Measurements from ENCODE around the gene PPP1R15B.

Gene PPP1R15B

GRCh38 chr1:204435381-204435831, 23.8 kb upstream of the PPP1R15B start:
- TF ChIP-seq TAF1 (IDR thresholded peaks at IDR 0.05; ENCODE audit: low read depth) = no peak
- no peak for TF ChIP-seq USF1 (IDR thresholded peaks at IDR 0.05)
- TF ChIP-seq YY1 (IDR thresholded peaks at IDR 0.05; ENCODE audit: low read depth) = no peak
- no peak for TF ChIP-seq RAD21 (IDR thresholded peaks at IDR 0.05; ENCODE audit: low read depth)
- TF ChIP-seq TCF12 (IDR thresholded peaks at IDR 0.05; ENCODE audit: low read depth) = no peak

GRCh38 chr1:204434116-204434755, 22.6 kb upstream of the PPP1R15B start:
- TF ChIP-seq TEAD4 (IDR thresholded peaks at IDR 0.05) (no peak), RAD21 (IDR thresholded peaks at IDR 0.05; ENCODE audit: low read depth) (no peak), FOXM1 (IDR thresholded peaks at IDR 0.05; ENCODE audit: borderline replicate concordance, low read depth) (no peak), TAF1 (IDR thresholded peaks at IDR 0.05; ENCODE audit: low read depth) (no peak), MAX (IDR thresholded peaks at IDR 0.05) (no peak), REST (IDR thresholded peaks at IDR 0.05; ENCODE audit: low read depth) (no peak), EP300 (IDR thresholded peaks at IDR 0.05; ENCODE audit: borderline replicate concordance) (no peak), CEBPB (IDR thresholded peaks at IDR 0.05) (no peak), USF1 (IDR thresholded peaks at IDR 0.05) (no peak)

GRCh38 chr1:204432708-204433107, 21.1 kb upstream of the PPP1R15B start:
- TF ChIP-seq REST (IDR thresholded peaks at IDR 0.05; ENCODE audit: low read depth) (no peak), TCF12 (IDR thresholded peaks at IDR 0.05; ENCODE audit: low read depth) (no peak), CREB1 (IDR thresholded peaks at IDR 0.05; ENCODE audit: low read depth) (no peak), MAX (IDR thresholded peaks at IDR 0.05) (no peak), ZBTB7A (IDR thresholded peaks at IDR 0.05; ENCODE audit: low read depth) (no peak), YY1 (IDR thresholded peaks at IDR 0.05; ENCODE audit: low read depth) (no peak), RAD21 (IDR thresholded peaks at IDR 0.05; ENCODE audit: low read depth) (no peak), TAF1 (IDR thresholded peaks at IDR 0.05; ENCODE audit: low read depth) (no peak), CEBPB (IDR thresholded peaks at IDR 0.05) (no peak), TEAD4 (IDR thresholded peaks at IDR 0.05) (no peak), USF1 (IDR thresholded peaks at IDR 0.05) (no peak), NFIC (IDR thresholded peaks at IDR 0.05) (no peak), EP300 (IDR thresholded peaks at IDR 0.05; ENCODE audit: borderline replicate concordance) (no peak), FOXM1 (IDR thresholded peaks at IDR 0.05; ENCODE audit: borderline replicate concordance, low read depth) (no peak)

- peak; percentile 77 for TF ChIP-seq RAD21 (IDR thresholded peaks at IDR 0.05; ENCODE audit: low read depth)
- TF ChIP-seq FOXM1 (IDR thresholded peaks at IDR 0.05; ENCODE audit: borderline replicate concordance, low read depth) = no peak
Observed at GRCh38 chr1:204431310-204432184, 19.9 kb upstream of the PPP1R15B start.

GRCh38 chr1:204429746-204430145, 18.1 kb upstream of the PPP1R15B start:
- TF ChIP-seq TAF1 (IDR thresholded peaks at IDR 0.05; ENCODE audit: low read depth) (no peak), CEBPB (IDR thresholded peaks at IDR 0.05) (no peak), TEAD4 (IDR thresholded peaks at IDR 0.05) (no peak), TCF12 (IDR thresholded peaks at IDR 0.05; ENCODE audit: low read depth) (no peak), RAD21 (IDR thresholded peaks at IDR 0.05; ENCODE audit: low read depth) (no peak), CREB1 (IDR thresholded peaks at IDR 0.05; ENCODE audit: low read depth) (no peak), NFIC (IDR thresholded peaks at IDR 0.05) (no peak), EP300 (IDR thresholded peaks at IDR 0.05; ENCODE audit: borderline replicate concordance) (no peak), FOXM1 (IDR thresholded peaks at IDR 0.05; ENCODE audit: borderline replicate concordance, low read depth) (no peak), MAX (IDR thresholded peaks at IDR 0.05) (no peak), ZBTB7A (IDR thresholded peaks at IDR 0.05; ENCODE audit: low read depth) (no peak), EGR1 (IDR thresholded peaks at IDR 0.05) (no peak), REST (IDR thresholded peaks at IDR 0.05; ENCODE audit: low read depth) (no peak), YY1 (IDR thresholded peaks at IDR 0.05; ENCODE audit: low read depth) (no peak), USF1 (IDR thresholded peaks at IDR 0.05) (no peak)

Data from Ishikawa (cell line).